Smooth muscle cell (in vitro differentiated cells): ENCODE results near the gene TEX52. TPM values are rescaled to one million over a fixed set of nuclear protein-coding genes. Genes with fewer than 3 reads are reported as not detected.

ENCODE experiments used
- DNase-seq: peaks from one replicate; lab custom pipeline; 2025; ENCODE audit not compliant: unreplicated experiment; lab: John Stamatoyannopoulos, UW
- H2AFZ ChIP-seq: fragments of 200-600 bp; sonication (generic); 2 replicates; pipeline ENCODE4 v1.6.0; 2016; ENCODE audit warnings: antibody characterized with exemption, low read depth, mild to moderate bottlenecking
- H3F3A ChIP-seq: fragments of 200-600 bp; sonication (generic); 2 replicates; pipeline ENCODE4 v1.6.0; 2017; ENCODE audit warnings: antibody characterized with exemption, low read depth
- H3K27ac ChIP-seq: fragments of 200-600 bp; sonication (generic); 2 replicates; pipeline ENCODE4 v1.5.1; 2016; ENCODE audit warnings: low read depth, mild to moderate bottlenecking
- H3K27me3 ChIP-seq: fragments of 200-600 bp; sonication (generic); 2 replicates; pipeline ENCODE4 v1.6.1; 2016; ENCODE audit warnings: low read depth, mild to moderate bottlenecking
- H3K36me3 ChIP-seq: fragments of 200-600 bp; sonication (generic); 2 replicates; pipeline ENCODE4 v1.5.1; 2016; ENCODE audit warnings: low read depth
- H3K4me1 ChIP-seq: fragments of 200-600 bp; sonication (generic); 2 replicates; pipeline ENCODE4 v1.5.1; 2016; ENCODE audit warnings: low read depth
- H3K4me2 ChIP-seq: fragments of 200-600 bp; sonication (generic); 2 replicates; pipeline ENCODE4 v1.6.0; 2016; ENCODE audit warnings: mild to moderate bottlenecking
- H3K4me3 ChIP-seq: fragments of 200-600 bp; sonication (generic); 2 replicates; pipeline ENCODE4 v1.5.1; 2016; ENCODE audit warnings: mild to moderate bottlenecking
- H3K79me2 ChIP-seq: fragments of 200-600 bp; sonication (generic); 2 replicates; pipeline ENCODE4 v1.6.0; 2016; ENCODE audit warnings: low read depth, mild to moderate bottlenecking
- H3K9ac ChIP-seq: fragments of 200-600 bp; sonication (generic); 2 replicates; pipeline ENCODE4 v1.6.0; 2016; ENCODE audit warnings: low read depth
- H3K9me3 ChIP-seq: fragments of 200-600 bp; sonication (generic); replicated peaks from 2 replicates; pipeline ENCODE4 v1.5.1; 2016; ENCODE audit warnings: low read depth
- H4K20me1 ChIP-seq: fragments of 200-600 bp; sonication (generic); 2 replicates; pipeline ENCODE4 v1.6.0; 2016; ENCODE audit warnings: low read depth
- CTCF ChIP-seq: fragments of 200-600 bp; sonication (generic); IDR thresholded peaks from 2 replicates; pipeline ENCODE4 v1.5.1; 2017; ENCODE audit warnings: borderline replicate concordance, mild to moderate bottlenecking, antibody characterized with exemption; ENCODE audit not compliant: insufficient read depth, poor library complexity, severe bottlenecking
- WGBS: methylation state at CpG from one replicate; pipeline ENCODE4 v1.1.7; 2016; ENCODE audit warnings: low lambda C conversion rate; 5-methylcytosine and 5-hydroxymethylcytosine counted together
- polyA plus RNA-seq: library from polyadenylated mRNA; unstranded; fragments of >200 nt; fragmentation: Nextera tagmentation; extraction: Ambion mirVana; gene quantifications from 2 replicates; pipeline ENCODE4 v1.2.1, GENCODE V29; 2016
- total RNA-seq: library from RNA; depleted of rRNA; stranded (reverse); fragments of >200 nt; gene quantifications from 2 replicates; pipeline ENCODE4 v1.2.3, GENCODE V29; 2014

Gene TEX52
- total and polyA plus RNA-seq, 2 experiments from 2014 or later, result 0.14 TPM; not detected in 1

- DNase-seq, result no peak
- H3K4me3 ChIP-seq, result no peak overlapping the region
- H3K9ac ChIP-seq, result no peak overlapping the region
- no peaks in the 10 kb centered on the region for H3F3A ChIP-seq
- no peak overlapping the region for H3K4me2 ChIP-seq
- no peaks in the 10 kb centered on the region for H3K27me3 ChIP-seq
- H3K79me2 ChIP-seq, result no peaks in the 10 kb centered on the region
- no peaks in the 10 kb centered on the region for H4K20me1 ChIP-seq
- H3K9me3 ChIP-seq, result no peaks in the 10 kb centered on the region
- H3K36me3 ChIP-seq, result peaks cover 7% of the 10 kb centered on the region
- no peak for TF ChIP-seq CTCF
- peaks cover 15% of the 10 kb centered on the region for H3K4me1 ChIP-seq
- no peak overlapping the region for H3K27ac ChIP-seq
- WGBS, result 95% methylated on average over 14 of the region's 14 CpGs
- H2AFZ ChIP-seq, result no peak overlapping the region
Measured at GRCh38 chr12:2826721-2827515, 29.9 kb downstream of the TEX52 start.

GRCh38 chr12:2826036-2826435 lies 30.8 kb downstream of the TEX52 start:
- TF ChIP-seq CTCF, result no peak
- Histone ChIP-seq H4K20me1 (no peaks in the 10 kb centered on the region), H3K4me2 (no peak overlapping the region), H3K27me3 (no peaks in the 10 kb centered on the region), H3K4me3 (no peak overlapping the region), H2AFZ (no peak overlapping the region), H3K4me1 (peaks cover 15% of the 10 kb centered on the region), H3K9me3 (no peaks in the 10 kb centered on the region), H3K27ac (no peak overlapping the region), H3K79me2 (no peaks in the 10 kb centered on the region), H3K9ac (no peak overlapping the region), H3K36me3 (peaks cover 7% of the 10 kb centered on the region), H3F3A (no peaks in the 10 kb centered on the region)
- DNase-seq, result no peak
- WGBS, result 98% methylated on average over 3 of the region's 3 CpGs

- WGBS, result 81% methylated on average over 4 of the region's 4 CpGs
- H3K4me2 ChIP-seq, result no peak overlapping the region
- H3K27me3 ChIP-seq, result no peaks in the 10 kb centered on the region
- H3K4me3 ChIP-seq, result no peak overlapping the region
- DNase-seq, result no peak
- peaks cover 7% of the 10 kb centered on the region for H3K36me3 ChIP-seq
- peaks cover 15% of the 10 kb centered on the region for H3K4me1 ChIP-seq
- H3K27ac ChIP-seq, result no peak overlapping the region
- H2AFZ ChIP-seq, result no peak overlapping the region
- no peaks in the 10 kb centered on the region for H3K79me2 ChIP-seq
- no peaks in the 10 kb centered on the region for H3F3A ChIP-seq
- no peaks in the 10 kb centered on the region for H4K20me1 ChIP-seq
- TF ChIP-seq CTCF, result no peak
- no peak overlapping the region for H3K9ac ChIP-seq
- no peaks in the 10 kb centered on the region for H3K9me3 ChIP-seq
Measured at GRCh38 chr12:2825132-2825531, 31.7 kb downstream of the TEX52 start.

GRCh38 chr12:2824541-2824940 lies 32.3 kb downstream of the TEX52 start:
- no peak for TF ChIP-seq CTCF
- Histone ChIP-seq H3K4me3 (no peak overlapping the region), H3K27ac (no peak overlapping the region), H3K27me3 (no peaks in the 10 kb centered on the region), H4K20me1 (no peaks in the 10 kb centered on the region), H3F3A (no peaks in the 10 kb centered on the region), H2AFZ (no peak overlapping the region), H3K4me1 (peaks cover 15% of the 10 kb centered on the region), H3K4me2 (no peak overlapping the region), H3K9me3 (no peaks in the 10 kb centered on the region), H3K36me3 (peaks cover 7% of the 10 kb centered on the region), H3K79me2 (no peaks in the 10 kb centered on the region), H3K9ac (no peak overlapping the region)
- WGBS, result 89% methylated on average over 6 of the region's 6 CpGs
- DNase-seq, result no peak
